ENCODE data around the gene CEP70. TPM values are rescaled to one million over a fixed set of nuclear protein-coding genes. Genes with fewer than 3 reads are reported as not detected.
A peak's percentile ranks its signal among the peaks of the same experiment; 100 is the strongest.

The CEP70 gene
- total and polyA plus RNA-seq, 2 of the 13 experiments (the other 11 are each of a cell fraction or from before 2014, with no cell fraction given), result 4.0 to 22.3 TPM

DNA sequence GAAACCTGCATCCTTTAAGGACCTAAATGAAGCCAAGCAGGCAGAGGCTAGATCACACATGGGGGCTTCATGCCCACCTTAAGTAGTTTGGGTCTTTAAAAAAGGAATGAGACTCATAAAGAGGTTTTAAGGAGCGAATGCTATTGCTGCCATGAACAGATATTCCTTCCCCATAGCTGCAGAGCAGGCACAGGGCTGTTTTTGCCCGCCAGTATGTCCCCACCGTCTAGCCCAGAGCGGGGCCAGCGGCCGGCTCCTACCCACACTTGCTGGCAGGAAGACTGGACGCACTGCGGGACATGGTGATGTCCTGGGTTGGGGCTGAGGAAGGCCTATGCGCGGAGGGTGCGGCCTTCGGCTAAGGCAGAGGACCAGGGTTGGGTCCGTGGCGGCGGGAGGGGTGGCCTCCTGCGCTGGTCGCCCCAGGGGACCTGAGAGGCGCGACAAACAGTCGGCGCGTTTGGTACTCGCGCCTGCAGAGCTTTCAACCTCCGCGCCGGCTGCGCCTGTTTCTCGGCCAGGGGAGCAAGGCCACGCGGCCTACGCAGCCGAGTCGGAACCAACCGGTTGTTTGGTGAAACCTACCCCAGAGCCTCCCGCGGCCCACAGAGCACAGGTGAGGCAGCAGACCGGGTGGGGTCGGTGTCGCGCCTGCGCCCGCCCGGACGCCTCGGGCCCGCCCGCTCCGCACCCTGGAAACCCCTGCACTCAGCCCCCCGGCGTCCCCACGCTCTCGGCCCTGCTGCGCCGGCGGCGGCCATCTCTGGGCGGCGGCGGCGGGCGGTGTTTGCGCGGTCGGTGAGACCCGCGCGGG lies 14.5 kb upstream of the CEP70 start, which contains the start of gene FAIM (continued):
- TF ChIP-seq, protein P1, sequence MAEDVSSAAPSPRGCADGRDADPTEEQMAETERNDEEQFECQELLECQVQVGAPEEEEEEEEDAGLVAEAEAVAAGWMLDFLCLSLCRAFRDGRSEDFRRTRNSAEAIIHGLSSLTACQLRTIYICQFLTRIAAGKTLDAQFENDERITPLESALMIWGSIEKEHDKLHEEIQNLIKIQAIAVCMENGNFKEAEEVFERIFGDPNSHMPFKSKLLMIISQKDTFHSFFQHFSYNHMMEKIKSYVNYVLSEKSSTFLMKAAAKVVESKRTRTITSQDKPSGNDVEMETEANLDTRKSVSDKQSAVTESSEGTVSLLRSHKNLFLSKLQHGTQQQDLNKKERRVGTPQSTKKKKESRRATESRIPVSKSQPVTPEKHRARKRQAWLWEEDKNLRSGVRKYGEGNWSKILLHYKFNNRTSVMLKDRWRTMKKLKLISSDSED (CRISPR knock-in tag; IDR thresholded peaks at IDR 0.05), result peak; percentile 90; the same call in 1 of the 2 replicates
- peak; percentile 61; the same call in 1 of the 2 replicates for TF ChIP-seq ZNF225 (CRISPR knock-in tag; IDR thresholded peaks at IDR 0.05)
- peak; percentile 59; the same call in 1 of the 2 replicates for TF ChIP-seq ZNF547 (CRISPR knock-in tag; IDR thresholded peaks at IDR 0.05)
- no peak for TF ChIP-seq ZNF510 (CRISPR knock-in tag; IDR thresholded peaks at IDR 0.05; ENCODE audit: low read depth)
- peak; percentile 18; the same call in 1 of the 2 replicates for TF ChIP-seq ARNTL (CRISPR knock-in tag; IDR thresholded peaks at IDR 0.05)
- TF ChIP-seq MXI1 (IDR thresholded peaks at IDR 0.05; ENCODE audit: borderline replicate concordance, low read depth, low read length), result 0 out of 3 replicates have a peak, but pooled peaks have one; percentile 11
- TF ChIP-seq RCOR2 (CRISPR knock-in tag; IDR thresholded peaks at IDR 0.05), result no peak
- peak; percentile 54 for TF ChIP-seq SP4 (CRISPR knock-in tag; IDR thresholded peaks at IDR 0.05)
- TF ChIP-seq ZNF468 (CRISPR knock-in tag; IDR thresholded peaks at IDR 0.05), result 0 out of 2 replicates have a peak, but pooled peaks have one; percentile 75
- TF ChIP-seq, protein P2, sequence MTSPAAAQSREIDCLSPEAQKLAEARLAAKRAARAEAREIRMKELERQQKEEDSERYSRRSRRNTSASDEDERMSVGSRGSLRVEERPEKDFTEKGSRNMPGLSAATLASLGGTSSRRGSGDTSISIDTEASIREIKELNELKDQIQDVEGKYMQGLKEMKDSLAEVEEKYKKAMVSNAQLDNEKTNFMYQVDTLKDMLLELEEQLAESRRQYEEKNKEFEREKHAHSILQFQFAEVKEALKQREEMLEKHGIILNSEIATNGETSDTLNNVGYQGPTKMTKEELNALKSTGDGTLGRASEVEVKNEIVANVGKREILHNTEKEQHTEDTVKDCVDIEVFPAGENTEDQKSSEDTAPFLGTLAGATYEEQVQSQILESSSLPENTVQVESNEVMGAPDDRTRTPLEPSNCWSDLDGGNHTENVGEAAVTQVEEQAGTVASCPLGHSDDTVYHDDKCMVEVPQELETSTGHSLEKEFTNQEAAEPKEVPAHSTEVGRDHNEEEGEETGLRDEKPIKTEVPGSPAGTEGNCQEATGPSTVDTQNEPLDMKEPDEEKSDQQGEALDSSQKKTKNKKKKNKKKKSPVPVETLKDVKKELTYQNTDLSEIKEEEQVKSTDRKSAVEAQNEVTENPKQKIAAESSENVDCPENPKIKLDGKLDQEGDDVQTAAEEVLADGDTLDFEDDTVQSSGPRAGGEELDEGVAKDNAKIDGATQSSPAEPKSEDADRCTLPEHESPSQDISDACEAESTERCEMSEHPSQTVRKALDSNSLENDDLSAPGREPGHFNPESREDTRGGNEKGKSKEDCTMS (CRISPR knock-in tag; conservative IDR thresholded peaks at IDR 0.05), result no peak
- TF ChIP-seq, protein P3, sequence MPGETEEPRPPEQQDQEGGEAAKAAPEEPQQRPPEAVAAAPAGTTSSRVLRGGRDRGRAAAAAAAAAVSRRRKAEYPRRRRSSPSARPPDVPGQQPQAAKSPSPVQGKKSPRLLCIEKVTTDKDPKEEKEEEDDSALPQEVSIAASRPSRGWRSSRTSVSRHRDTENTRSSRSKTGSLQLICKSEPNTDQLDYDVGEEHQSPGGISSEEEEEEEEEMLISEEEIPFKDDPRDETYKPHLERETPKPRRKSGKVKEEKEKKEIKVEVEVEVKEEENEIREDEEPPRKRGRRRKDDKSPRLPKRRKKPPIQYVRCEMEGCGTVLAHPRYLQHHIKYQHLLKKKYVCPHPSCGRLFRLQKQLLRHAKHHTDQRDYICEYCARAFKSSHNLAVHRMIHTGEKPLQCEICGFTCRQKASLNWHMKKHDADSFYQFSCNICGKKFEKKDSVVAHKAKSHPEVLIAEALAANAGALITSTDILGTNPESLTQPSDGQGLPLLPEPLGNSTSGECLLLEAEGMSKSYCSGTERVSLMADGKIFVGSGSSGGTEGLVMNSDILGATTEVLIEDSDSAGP (CRISPR knock-in tag; IDR thresholded peaks at IDR 0.05; ENCODE audit: borderline replicate concordance), result peak; percentile 75
- TF ChIP-seq SNAI1 (CRISPR knock-in tag; IDR thresholded peaks at IDR 0.05; ENCODE audit: borderline replicate concordance), result 0 out of 2 replicates have a peak, but pooled peaks have one; percentile 76
- TF ChIP-seq CCDC6 (CRISPR knock-in tag; IDR thresholded peaks at IDR 0.05), result peak; percentile 46; the same call in 1 of the 2 replicates
- TF ChIP-seq ZNF264 (CRISPR knock-in tag; IDR thresholded peaks at IDR 0.05), result 0 out of 2 replicates have a peak, but pooled peaks have one; percentile 24
- peak; percentile 80; the same call in 1 of the 2 replicates for TF ChIP-seq ZNF816 (CRISPR knock-in tag; IDR thresholded peaks at IDR 0.05; ENCODE audit: borderline replicate concordance)
- TF ChIP-seq, protein P4, sequence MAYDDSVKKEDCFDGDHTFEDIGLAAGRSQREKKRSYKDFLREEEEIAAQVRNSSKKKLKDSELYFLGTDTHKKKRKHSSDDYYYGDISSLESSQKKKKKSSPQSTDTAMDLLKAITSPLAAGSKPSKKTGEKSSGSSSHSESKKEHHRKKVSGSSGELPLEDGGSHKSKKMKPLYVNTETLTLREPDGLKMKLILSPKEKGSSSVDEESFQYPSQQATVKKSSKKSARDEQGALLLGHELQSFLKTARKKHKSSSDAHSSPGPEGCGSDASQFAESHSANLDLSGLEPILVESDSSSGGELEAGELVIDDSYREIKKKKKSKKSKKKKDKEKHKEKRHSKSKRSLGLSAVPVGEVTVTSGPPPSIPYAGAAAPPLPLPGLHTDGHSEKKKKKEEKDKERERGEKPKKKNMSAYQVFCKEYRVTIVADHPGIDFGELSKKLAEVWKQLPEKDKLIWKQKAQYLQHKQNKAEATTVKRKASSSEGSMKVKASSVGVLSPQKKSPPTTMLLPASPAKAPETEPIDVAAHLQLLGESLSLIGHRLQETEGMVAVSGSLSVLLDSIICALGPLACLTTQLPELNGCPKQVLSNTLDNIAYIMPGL (CRISPR knock-in tag; IDR thresholded peaks at IDR 0.05; ENCODE audit: borderline replicate concordance in 1 of 2, low read depth in 1 of 2), result peak; percentile 30 to 89; a peak in 2 of 4 replicates
- TF ChIP-seq RNF2 (conservative IDR thresholded peaks at IDR 0.05; ENCODE audit: low read depth), result no peak
- TF ChIP-seq HDAC2 (CRISPR knock-in tag; IDR thresholded peaks at IDR 0.05), result no peak; the same call in 1 of the 2 replicates
- TF ChIP-seq KLF13 (CRISPR knock-in tag; IDR thresholded peaks at IDR 0.05), result peak; percentile 85; the same call in 1 of the 2 replicates
- TF ChIP-seq ZNF33B (CRISPR knock-in tag; IDR thresholded peaks at IDR 0.05), result no peak
- TF ChIP-seq HNF4G (IDR thresholded peaks at IDR 0.05; ENCODE audit: borderline replicate concordance, low read depth, low read length), result no peak
- peak; percentile 36; the same call in 1 of the 2 replicates for TF ChIP-seq HNF4G (CRISPR knock-in tag; IDR thresholded peaks at IDR 0.05; ENCODE audit: borderline replicate concordance, low read depth)
